ENCODE data around the gene PCNX4. TPM values are rescaled to one million over a fixed set of nuclear protein-coding genes. Genes with fewer than 3 reads are reported as not detected.

The PCNX4 gene
- 29.2 and 35.6 TPM in 2 replicates for total RNA-seq

GRCh38 chr14:60091550-60092525, at the start of gene PCNX4:
Gene PCNX4, plus strand, starts transcription at chr14:60091923. Its CDS starts 15,716 bp downstream, at chr14:60107639.

GRCh38 chr14:60164712-60165546, 73.2 kb downstream of the PCNX4 start, which contains the start of gene DHRS7:
Gene DHRS7, minus strand, starts transcription at chr14:60165398. Its CDS starts 89 bp downstream, at chr14:60165309.

Other genes with a start within 250 kb of the PCNX4 start
- gene RTN1, start 221.1 kb upstream of the PCNX4 start, total RNA-seq: not detected in 2 replicates
- not detected in 2 replicates for gene LRRC9, start 171.8 kb upstream of the PCNX4 start, total RNA-seq
- gene DHRS7, start 73.5 kb downstream of the PCNX4 start, total RNA-seq: 116 and 162 TPM in 2 replicates
- gene PPM1A, start 157.3 kb downstream of the PCNX4 start, total RNA-seq: 11.2 and 15.5 TPM in 2 replicates